NOMO-1 treated with dmso at 0.1 percent for 144 hours (cell line): ENCODE results near the gene FRAT1.

ENCODE experiments used
- DNase-seq: peaks from one replicate; lab custom pipeline; 2025; ENCODE audit not compliant: unreplicated experiment; lab: John Stamatoyannopoulos, UW

Gene FRAT1

GRCh38 chr10:97365761-97366351, 46.8 kb downstream of the FRAT1 start:
- peak; percentile 94 for DNase-seq

- no peak for DNase-seq
Measured at GRCh38 chr10:97366572-97366971, 47.5 kb downstream of the FRAT1 start.

GRCh38 chr10:97367126-97367649, 48.1 kb downstream of the FRAT1 start:
- no peak for DNase-seq
